HG03066 (cell line): ENCODE measurements around the gene SIGMAR1.
"Not testable (repeated sequence)": the region's sequence is repeated elsewhere in the genome, so short reads cannot be mapped to it uniquely, and the experiment has no call there.

Experiments used
- ATAC-seq: cut with Tn5 transposase; IDR thresholded peaks from one replicate; pipeline ENCODE4 v1.9.1; 2021; ENCODE audit warnings: low read depth; ENCODE audit not compliant: unreplicated experiment

Gene SIGMAR1

DNA sequence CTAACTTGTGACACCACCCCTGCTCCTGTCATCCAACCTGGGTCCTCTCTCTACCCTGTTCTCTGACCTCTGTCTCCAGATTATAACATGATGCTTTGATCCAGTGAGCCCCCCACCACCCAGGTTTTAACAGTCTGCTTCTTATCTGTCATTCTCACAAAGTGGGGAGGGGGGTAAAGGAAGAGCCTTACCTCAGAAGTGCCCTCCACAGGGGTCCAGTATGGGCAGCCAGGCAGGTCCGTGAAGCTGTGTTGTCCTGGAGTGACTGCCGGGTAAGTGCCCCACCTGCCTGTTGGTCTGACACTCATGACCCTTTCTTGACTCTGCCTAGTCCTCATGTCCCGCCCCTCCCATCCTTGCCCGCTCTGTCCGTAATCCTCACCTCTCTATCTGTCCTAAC is 17.8 kb upstream of the SIGMAR1 start:
- no peak for ATAC-seq

DNA sequence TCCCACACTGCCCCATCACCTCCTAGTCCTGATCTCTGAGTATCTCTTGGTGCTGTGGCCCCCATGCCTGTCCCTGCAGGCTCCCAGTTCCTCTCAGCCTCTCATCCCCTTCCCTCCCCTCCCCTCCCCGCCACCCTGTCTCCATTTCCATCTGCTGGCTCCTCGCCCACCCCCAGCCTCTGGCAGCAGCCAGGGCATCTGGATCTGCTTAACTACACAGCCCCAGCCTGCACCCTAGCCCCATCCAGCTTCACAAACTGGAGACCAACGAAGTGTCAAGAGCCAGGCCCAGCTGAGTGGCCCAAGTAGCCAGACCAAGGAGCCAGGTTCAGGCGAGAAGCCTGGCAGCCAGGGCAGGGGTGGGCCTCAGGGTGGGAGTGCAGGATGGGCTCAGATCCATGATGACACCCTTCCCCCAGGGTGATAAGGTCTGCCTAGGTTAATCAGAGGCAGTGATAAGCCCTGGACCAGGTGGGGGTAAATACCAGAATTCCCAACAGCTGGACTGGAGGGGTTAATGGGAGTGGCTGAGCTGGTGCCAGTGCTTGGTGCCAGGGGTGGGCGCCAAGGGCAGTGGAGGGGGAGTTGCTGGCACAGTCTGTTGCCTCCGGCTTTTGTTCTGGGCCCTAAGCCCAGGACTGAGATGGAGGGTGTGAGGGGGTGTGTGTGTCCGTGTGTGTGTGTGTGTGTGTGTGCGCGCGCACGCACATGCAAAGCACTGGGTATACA is 16.9 kb upstream of the SIGMAR1 start:
- no peak for ATAC-seq

DNA sequence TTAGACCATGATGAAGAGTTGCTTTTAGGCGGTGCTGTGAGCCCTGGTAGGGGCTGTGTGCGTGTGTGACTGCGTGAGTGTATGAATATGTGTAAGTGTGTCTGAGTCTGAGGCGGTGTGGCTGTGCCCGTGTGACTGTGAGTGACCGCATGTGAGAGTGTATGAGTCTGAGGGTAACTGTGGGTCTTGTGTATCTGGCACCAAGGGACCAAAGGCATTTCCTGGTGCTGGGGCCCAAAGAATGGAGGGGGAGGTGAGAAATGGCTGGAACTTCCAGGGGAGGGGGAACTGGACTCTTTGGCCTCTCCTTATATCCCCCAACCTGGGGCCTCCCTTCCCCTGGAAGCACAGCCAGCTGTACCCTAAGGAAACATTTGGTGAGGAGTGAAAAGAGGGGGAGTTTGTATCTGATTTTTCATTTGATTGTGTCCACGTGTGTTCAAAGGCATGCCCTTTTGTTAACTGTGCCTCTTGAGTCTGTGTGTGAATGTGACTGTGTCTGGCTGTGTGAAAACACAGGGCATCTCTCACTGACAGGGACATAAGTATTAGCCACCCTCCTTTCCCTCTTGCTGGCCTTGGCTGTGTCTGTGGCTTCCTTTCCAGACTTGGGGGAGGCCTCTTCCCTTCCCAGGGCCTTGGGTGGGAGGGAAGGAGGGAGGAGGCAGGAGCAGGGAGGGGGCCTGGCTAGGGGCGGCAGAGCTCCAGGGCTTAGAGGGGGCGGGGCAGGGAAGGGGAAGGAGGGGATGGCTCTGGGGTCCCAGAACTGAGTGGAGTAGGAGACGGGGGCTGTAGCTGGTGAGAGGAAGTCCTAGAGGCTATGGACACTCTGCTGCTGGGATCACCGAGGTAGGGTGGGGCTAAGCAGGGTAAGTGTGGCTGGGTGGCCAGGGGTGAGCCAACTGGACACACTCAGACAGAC is 15.8 kb upstream of the SIGMAR1 start:
- ATAC-seq: no peak

DNA sequence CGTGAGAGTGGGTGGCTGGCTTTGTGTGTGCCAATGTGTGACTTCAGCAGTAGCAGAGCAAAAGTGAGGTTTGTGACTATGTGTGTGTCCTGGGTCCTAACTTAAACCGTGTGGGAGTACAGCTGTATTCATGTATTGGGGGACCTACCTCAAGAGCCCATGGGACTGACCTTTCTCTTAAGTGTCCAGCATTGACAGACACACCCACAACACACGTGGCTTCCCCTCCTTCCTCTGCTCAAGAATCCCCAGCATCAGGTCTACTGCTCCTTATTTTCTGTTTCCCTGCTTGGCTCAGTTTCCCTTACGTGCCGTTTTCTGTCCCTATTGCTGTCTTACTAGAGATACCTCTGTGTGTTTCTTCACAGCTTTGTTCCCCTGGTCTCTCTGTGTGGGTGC is 15.0 kb upstream of the SIGMAR1 start:
- no peak for ATAC-seq

DNA sequence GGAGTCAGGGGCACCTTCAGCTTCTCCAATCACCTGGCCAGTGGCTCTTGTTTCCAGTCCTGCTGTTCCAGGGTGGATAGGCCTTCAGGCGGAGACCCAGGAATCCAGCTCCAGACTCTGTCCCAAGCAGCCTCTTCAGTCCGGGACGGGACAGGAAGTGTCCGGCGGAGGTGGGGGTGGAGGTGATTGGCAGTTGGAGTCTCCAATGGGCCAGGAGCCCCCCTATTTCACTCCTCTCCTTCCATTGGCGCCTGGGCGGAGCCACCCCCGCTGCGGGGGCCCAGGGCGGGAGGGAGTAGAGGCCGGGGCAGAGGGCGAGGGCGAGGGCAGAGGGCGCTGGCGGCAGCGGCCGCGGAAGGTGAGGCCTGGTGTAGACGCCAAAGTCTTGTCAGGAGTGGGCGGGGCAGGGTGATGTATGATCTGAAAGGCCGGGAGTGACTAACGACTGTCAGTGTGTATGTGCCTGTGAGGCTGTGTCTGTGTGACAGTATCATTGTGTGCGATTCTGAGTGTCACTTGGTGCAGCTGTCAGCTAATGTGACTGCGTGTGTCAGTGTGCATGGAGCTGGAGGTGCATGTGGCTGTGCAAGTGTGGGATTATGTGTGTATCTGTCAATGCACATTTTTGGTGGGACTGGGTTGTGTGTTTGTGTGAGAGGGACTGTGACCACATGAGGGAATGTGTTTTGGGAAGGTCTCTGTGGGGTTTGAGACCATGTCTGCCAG is 14.5 kb upstream of the SIGMAR1 start, which contains the start of gene IL11RA:
Gene IL11RA, plus strand, starts transcription at position 310 of the 726 bp plus-strand sequence. CDS start 3,033 bp downstream, outside the sequence.
- ATAC-seq: peak; percentile 60

DNA sequence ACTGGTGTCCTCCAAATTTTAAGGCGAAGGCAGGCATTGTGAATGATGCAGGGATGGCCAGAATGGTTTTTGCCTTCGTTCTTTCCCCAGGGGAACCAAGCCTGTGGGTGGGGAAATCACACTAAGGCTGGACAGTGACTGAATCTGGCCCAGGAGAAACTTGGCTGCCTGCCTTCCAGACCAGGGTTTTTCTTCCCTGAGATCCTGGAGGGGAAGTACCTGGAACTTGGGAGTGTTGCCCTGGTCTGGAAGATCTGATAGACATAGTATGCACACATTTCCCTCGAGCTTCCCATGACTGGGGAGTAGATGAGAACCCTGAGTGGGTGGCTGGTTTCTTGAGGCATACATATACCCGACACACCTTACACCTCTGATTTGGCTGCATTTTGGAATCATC is 13.7 kb upstream of the SIGMAR1 start:
- ATAC-seq: no peak

DNA sequence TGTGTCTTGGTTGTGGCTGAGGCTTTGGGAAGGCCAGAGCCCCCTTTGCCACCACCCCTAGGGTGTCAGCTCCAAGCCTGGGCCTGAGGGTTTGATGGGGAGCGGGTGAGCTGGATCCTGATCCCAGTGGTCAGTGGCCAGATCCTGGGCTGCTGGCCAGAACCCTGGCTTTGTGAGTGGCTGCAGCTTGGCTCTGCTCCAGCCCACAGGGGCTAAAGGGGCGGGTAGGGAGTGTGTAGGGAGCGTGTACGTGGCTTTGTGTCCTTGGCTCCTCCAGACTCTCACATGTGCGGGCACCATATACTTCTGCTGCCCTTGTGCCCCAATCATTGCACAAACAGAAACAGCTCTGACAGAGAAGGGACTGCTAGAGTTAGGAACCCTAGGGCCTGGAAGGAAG is 13.2 kb upstream of the SIGMAR1 start:
- ATAC-seq: no peak

DNA sequence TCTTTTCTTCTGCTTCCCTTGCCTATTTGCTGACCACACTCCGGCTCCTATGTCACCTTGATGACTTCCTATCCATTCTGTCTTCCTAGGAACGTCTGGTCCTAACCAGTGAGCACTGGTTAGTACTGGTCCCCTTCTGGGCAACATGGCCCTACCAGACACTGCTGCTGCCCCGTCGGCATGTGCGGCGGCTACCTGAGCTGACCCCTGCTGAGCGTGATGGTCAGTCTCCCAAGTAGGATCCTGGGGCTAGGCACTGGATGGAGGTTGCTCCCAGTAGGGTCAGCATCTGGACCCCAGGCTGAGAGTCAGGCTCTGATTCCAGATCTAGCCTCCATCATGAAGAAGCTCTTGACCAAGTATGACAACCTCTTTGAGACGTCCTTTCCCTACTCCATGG is 11.1 kb upstream of the SIGMAR1 start:
- no peak for ATAC-seq

DNA sequence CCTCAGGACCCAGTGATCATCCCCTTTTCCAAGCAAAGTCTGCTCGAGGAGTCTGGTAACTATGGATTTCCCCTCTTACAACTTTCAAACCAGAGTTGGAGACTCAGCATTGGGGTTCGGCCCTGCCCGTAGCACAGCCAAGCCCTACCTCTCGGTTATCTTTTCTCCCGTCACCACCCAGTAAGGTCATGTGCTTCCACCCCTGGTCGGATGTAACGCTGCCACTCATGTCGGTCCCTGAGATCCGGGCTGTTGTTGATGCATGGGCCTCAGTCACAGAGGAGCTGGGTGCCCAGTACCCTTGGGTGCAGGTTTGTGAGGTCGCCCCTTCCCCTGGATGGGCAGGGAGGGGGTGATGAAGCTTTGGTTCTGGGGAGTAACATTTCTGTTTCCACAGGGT is 10.1 kb upstream of the SIGMAR1 start:
- no peak for ATAC-seq

DNA sequence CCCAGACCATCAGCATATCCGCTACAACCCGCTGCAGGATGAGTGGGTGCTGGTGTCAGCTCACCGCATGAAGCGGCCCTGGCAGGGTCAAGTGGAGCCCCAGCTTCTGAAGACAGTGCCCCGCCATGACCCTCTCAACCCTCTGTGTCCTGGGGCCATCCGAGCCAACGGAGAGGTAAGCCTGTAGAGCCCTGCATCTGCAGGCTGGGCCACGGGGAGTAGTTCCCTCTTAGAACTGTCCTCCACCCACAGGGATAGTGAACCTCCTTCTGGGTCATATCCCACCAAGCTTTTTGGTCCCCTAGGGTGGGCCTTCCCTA is 9.5 kb upstream of the SIGMAR1 start:
- no peak for ATAC-seq

DNA sequence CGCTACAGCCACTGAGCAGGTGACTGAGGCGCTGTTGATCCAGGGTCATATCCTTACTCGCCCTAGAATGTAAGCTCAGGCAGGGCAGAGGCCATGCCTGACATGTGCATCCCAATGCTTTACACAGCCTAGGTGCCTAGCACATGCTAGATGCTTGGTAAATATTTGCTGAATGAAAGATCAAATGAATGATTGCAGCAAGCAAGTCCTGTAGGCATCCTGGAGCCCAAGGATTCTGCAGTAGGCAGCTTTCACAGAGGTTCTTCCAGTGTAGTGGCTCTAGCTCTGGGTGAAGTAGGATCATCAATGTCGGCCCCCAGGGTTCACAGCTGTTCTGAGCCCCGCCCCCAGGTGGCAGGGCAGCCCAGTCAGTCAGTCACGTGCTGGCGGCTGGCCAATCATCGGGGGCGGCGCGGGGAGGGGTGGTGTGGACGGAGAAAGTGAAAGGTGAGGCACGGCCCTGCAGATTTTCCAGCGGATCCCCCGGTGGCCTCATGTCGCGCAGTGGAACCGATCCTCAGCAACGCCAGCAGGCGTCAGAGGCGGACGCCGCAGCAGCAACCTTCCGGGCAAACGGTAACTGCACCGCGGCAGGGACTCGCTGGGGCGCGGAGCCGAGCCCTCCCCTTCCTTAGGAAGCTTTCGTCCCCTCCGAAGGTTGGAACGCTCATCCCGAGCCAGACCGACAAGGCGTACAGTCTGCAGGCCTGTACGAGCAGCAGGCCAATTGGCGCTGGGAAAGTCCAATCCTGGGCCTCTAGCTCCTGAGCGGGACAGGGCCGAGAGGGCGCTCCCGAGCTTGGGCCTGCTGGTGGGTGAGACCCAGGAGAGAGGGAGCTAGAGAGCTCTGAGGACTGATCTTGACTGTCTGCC is 8.9 kb upstream of the SIGMAR1 start, which contains the start of gene GALT:
Gene GALT, plus strand, starts transcription at position 465 of the 873 bp plus-strand sequence. Its CDS starts 30 bp downstream, at position 495.
- peak; percentile 89 for ATAC-seq

DNA sequence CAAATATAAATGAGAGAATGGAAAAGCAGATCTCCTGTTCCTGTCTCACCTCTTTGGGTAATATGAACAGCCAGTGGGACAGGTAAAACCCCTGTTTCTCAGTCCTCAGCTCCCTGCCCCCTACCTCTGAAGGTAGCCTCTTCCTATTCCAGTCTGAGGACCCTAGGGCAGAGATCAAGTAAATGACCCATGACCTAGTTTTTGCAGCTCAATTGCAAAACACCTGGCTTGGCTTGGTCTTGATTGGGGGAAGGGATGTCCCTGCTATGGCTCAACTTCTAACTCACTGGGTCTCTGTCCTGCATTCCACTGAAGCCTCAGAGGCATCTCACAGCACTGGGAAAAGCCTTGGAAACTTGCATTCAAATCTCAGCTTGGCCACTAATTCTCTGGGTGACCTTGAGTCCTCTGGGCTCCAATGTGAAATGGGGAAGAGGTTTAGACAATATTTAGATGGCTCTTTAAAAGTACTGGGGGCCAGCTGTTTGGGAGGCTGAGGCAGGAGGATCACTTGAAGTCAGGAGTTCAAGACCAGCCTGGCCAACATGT is 7.3 kb upstream of the SIGMAR1 start:
- ATAC-seq: no peak

DNA sequence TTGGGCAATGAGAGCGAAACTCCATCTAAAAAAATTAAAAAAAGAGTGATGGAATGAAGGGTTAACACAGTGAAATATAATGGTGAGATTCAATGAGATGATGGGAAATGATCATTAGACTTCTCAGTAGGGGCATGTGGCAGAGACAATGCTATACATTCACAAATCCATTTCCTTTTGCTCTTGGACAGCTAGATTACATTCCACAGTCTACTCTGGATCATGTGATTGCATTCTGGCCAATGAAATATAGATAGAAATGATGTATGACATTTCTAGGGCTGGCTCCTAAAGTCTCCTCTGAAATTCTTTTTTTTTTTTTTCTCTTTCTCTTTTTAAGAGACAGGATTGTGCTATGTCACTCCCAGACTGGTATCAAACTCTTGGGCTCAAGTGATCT is 5.1 kb upstream of the SIGMAR1 start:
- no peak for ATAC-seq

DNA sequence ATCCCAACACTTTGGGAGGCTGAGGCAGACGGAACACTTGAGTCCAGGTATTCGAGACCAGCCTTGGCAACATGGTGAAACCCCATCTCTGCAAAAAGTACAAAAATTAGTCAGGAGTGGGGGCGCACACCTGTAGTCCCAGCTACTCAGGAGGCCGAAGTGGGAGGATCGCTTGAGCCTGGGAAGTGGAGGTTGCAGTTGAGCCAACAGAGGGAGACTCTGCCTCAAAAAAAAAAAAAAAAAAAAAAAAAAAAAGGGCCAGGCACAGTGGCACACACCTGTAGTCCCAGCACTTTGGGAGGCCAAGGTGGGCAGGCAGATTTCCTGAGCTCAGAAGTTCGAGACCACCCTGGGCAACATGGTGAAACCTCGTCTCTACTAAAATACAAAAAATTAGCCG is 1.7 kb upstream of the SIGMAR1 start:
- ATAC-seq: not testable (repeated sequence)

DNA sequence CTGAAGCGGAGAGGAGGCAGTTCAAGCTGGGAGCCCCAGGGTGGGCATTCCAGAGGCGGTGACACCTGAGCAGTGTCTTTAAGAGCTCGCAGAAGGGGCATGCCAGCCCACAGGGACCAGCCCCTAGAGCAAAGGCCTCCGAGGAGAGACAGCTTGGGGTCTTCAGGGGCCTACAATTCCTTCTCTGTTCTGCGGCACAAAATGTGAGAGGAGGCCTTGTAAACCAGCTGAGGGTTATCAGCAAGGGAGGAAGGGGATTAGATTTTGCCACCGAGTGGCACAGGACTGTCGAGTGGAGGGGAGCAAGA is 505 bp upstream of the SIGMAR1 start:
- ATAC-seq: no peak

DNA sequence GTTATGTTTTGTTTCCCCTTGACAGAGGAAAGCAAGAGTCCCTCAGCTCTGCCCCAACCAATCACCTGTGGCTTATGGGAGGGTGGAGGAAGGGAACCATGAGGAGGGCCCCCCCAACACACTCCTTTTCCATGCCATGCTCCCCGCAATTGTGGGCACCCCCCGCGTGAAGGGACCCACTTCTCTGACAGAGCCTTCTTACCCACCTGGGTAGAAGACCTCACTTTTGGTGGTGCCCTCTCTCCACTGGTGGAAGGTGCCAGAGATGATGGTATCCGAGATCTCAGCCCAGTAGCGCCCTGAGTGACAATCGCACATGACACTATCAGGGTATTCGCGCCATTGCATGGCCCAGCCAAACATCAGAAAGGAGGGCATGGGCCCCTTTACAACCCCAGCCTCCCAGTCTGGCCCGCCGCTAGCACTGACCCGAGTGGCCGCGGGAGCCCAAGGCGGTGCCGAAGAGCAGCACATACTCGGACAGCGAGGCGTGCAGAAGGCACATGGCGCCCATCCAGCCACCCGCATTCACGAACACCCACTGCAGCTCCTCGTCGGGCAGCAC is 714 bp downstream of the SIGMAR1 start:
- ATAC-seq: no peak

DNA sequence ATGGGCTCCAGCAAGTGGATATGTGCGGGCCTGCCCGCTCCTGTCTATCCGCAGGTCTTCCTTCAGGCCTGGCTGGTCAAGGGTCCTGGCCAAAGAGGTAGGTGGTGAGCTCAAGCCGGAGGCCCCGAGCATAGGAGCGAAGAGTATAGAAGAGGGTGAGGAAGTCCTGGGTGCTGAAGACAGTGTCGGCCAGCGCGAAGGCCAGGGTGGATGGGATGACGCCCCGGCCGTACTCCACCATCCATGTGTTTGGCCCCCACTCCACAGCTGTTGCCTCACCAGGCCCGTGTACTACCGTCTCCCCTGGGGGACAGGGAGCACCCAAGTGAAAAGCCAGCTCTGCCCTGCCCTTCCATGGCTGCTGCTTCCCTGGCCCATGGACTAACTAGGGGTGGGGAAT is 2.0 kb downstream of the SIGMAR1 start:
- ATAC-seq: no peak

DNA sequence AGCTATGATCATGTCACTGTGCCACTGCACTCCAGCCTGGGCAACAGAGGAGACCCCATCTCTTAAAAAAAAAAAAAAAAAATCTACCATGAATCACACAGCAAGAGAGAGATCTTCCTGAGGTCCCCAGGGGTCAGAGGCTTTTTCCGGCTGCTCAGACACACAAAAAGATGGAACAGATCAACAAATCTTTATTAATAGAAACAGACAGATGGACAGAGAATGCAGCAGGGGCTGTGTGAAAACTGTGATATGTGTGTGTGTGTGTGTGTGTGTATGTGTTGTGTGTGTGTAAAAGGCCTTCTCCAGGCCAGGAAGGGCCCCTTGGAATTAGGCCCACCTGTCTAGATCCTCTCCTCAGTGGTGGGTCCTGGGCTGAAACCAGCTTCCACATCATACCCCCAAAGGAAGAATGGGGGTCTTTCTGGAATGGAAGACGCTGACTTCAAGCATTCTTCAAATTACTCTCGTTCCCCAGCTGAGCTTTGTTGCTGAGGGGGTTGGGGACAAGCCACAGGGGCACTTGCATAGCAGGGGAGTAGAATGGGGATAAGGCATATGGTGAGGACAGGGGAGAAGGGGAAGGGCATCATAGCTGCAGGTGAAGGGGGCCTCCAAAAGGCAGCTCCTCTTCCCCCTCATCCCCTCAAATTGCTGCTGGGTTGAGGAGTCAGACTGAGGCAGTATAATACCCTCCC is 2.9 kb downstream of the SIGMAR1 start:
- no peak for ATAC-seq
